ENCODE data around the gene SLX9.

- no peak for TF ChIP-seq CTCF (IDR thresholded peaks at IDR 0.05)
- TF ChIP-seq POLR2AphosphoS5 (IDR thresholded peaks at IDR 0.05), result no peak
Observed at GRCh38 chr21:45014747-45015468, 75.1 kb downstream of the SLX9 start.

Data from esophagus muscularis mucosa (tissue), 3 donors.